Measurements from ENCODE around the gene SAE1.
"Not testable (repeated sequence)": the region's sequence is repeated elsewhere in the genome, so short reads cannot be mapped to it uniquely, and the experiment has no call there.

SAE1 gene

DNA sequence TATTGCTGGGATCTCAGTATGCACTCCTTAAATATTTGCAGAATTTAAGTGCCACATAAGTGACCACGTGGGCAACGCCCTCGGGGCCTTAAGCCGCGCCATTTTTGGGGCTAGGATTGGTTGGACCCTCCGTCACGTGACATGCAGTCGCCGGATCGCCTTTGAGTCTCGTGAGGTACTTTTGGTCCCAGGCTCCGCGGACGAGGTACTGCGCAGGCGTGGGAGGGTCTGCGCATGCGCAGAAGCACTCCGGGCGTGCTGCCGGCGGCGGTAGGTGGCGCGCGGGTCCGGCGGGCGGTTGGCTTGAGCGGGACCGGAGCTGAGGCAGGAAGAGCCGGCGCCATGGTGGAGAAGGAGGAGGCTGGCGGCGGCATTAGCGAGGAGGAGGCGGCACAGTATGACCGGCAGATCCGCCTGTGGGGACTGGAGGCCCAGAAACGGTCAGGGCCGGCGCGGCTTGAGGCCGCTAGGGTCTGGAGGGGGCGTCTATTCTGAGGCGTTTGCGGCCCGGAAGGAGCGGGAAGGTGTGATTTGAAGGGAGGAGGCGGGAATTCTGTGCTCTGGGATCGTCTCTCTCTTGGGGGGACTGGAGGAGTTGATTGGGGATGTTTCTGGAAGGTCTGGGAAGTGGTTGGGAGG is at the start of gene SAE1:
Gene SAE1, plus strand, starts transcription at position 247 of the 639 bp plus-strand sequence. Its CDS starts 96 bp downstream, at position 343.
- DNase-seq = peak; percentile 100

GRCh38 chr19:47081095-47081494 is 49.5 kb upstream of the SAE1 start:
- no peak for DNase-seq

GRCh38 chr19:47082493-47082892 is 48.1 kb upstream of the SAE1 start:
- DNase-seq = no peak

DNA sequence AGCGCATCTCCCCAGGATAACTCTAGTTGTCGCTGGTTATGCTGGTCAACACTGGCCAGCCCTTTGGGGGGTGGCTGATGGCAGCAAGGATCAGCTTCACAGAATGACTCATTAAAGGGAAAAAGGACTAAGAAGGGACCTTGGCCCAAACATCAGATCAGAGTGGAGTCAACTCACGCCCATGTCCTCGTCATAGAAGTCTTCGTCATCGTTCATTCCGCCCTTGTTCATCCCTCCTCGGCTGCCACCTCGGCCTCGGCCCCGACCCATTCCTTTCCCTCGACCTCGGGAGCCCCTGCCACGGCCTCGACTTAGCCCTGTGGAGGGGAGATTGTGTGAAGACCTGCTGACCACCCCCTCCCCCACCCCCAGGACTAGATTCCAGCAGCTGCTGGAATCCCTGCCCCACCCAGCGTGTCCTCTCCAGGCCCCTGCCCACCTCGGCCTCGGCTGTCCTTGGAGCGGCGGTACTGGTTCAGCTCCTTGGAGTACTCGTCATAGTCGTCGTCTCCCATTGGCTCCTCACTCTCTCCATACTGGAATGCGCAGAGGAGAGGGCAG is 45.7 kb upstream of the SAE1 start:
- DNase-seq = no peak

DNA sequence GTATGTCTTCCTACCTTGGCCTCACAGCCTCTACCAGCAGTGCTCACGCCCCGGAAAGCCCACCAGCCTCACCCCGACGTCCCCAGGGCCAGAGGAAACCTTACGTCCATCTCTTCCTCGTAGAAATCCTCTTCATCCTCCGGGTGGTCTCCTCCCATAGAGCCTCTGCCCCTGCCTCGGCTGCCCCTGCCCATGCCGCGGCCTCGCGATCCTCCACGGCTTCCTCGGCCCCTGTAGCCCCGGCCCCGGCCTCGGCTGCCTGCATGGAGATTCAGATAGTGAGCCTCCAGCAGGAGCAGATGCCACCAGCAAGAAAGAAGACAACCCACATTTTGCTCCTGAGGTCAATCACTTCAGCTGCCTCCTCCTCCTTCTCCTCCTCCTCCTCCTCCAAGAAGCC is 44.4 kb upstream of the SAE1 start:
- DNase-seq = no peak

GRCh38 chr19:47089767-47090350 is 40.8 kb upstream of the SAE1 start:
- DNase-seq = no peak

GRCh38 chr19:47093254-47093653 is 37.4 kb upstream of the SAE1 start:
- no peak for DNase-seq

- DNase-seq = peak; percentile 68
These were observed 36.8 kb upstream of the SAE1 start for GRCh38 chr19:47093841-47094240.

DNA sequence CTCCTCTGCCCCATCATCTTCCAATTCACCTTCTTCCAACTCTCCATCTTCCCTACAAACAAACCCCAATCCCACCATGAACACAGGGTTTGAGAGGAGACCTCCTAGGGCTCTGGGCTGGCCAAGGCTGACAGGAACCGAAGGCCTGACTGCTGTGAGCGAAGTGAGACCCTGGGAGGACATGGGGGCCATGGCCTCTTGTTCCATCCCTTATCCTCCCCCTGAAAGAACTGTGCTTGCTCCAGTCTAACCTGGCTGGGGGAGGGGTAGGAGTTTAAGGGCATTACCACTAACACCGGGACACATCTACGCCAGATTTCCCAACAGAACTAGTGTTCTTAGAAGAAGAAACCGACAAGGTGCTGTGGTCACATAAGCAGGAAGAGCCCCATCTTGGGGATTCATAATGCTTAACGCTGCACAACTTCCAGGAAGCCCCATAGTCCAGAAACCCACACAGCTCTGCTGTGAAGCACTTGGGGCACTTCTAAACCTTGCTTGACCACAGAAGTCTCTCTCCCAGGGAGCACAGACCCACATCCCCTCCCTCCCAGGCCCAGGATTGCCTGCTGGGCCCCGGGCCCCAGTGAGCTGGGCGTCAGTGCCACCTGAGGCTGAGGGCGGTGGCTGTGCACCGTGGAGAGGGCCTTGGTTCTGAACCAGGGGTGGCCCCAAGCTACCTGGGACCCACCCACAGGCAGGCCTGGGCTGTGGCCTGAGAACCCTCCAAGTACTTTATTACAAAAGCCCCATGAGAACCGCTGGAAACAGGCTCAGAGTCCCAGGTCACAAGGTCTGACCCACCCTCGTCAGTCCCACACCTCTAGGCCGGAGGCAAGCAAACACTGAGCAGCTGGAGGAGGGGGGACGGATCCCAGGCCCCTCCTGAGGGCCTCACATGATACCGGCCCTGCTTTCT is 35.8 kb upstream of the SAE1 start:
- peak; percentile 98 for DNase-seq

DNA sequence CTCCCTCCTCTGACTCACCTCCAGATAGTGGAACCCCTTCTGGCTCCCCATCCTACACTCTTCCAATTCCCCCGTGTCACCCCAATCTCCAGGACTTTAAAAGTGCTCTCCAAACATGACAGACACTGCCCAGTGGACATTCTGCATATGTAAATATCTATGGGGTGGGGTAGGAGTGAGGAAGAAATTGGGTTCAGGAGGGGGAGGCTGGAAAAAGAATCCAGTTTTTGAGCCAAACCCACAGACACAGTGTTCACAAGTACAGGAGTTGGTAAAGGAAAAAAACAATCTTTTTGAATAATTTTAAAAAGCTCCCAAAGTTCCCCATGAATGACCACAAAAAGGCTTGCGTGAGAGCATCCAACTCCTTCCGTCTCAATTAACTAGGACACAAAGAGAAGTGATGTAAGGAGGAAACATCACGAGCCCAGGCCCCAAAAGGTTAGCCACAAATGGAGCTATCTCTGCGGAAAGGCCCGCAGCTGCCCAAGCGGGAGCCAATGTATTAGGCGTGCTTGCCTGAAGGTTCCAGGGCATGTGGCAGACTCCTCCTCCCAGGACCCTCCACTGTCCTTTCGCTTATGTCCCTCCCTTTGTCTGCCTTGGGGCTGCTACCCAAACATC is 35.0 kb upstream of the SAE1 start:
- DNase-seq = peak; percentile 93

GRCh38 chr19:47096100-47096704 is 34.4 kb upstream of the SAE1 start:
- no peak for DNase-seq

DNA sequence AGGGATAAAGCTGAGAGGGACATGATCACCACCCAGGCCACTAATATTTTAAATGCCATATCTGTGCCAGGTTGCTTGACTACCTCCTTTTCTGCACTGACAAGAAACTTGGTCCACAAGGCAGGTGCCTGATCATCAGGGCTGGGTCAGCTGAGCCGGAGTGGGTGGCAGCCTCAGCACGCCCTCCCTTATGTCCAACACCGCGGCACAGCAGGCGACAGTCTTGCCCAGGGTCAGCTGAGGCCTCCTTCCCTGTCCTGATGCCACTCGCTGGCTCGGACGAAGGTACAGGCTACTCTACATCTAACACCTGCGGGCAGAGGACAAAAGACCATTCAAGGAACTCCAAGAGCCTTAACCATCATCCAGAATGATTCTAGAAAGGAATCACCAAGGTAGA is 33.9 kb upstream of the SAE1 start:
- no peak for DNase-seq

GRCh38 chr19:47097396-47098201 is 33.0 kb upstream of the SAE1 start:
- DNase-seq = peak; percentile 81

DNA sequence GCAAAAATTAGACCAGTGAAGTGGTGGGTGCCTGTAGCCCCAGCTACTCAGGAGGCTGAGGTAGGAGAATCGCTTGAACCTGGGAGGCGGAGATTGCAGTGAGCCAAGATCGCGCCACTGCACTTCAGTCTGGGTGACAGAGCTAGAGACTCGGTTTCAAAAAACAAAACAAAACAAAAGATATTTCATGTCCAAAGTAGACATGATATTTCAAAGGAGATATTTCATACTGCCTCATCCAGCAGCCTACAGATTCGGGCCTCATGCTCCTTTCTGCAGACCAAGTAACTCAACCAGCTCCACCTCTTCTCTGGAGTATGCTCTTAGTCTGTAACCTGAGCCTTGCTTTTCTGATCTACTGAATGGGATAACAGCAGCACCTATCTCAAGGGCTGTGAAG is 32.0 kb upstream of the SAE1 start:
- DNase-seq = no peak

- no peak for DNase-seq
These were observed 31.0 kb upstream of the SAE1 start for GRCh38 chr19:47099576-47100050.

- DNase-seq = peak; percentile 34
These were observed 30.3 kb upstream of the SAE1 start for GRCh38 chr19:47100290-47100689.

- not testable (repeated sequence) for DNase-seq
These were observed 29.5 kb upstream of the SAE1 start for GRCh38 chr19:47101116-47101515.

- no peak for DNase-seq
These were observed 28.1 kb upstream of the SAE1 start for GRCh38 chr19:47102346-47103060.

GRCh38 chr19:47104680-47105079 is 26.0 kb upstream of the SAE1 start:
- DNase-seq = no peak

GRCh38 chr19:47105874-47106273 is 24.8 kb upstream of the SAE1 start:
- DNase-seq = no peak

- no peak for DNase-seq
These were observed 23.8 kb upstream of the SAE1 start for GRCh38 chr19:47106821-47107201.
